Putamen (tissue), 1 donor: ENCODE results near the gene CKS2.

ENCODE experiments used
- DNase-seq: peaks from one replicate; pipeline ENCODE4 v3.0.0-alpha.2; 2016; ENCODE audit warnings: low spot score

The CKS2 gene

GRCh38 chr9:89350988-89351557 lies 40.1 kb downstream of the CKS2 start:
- no peak for DNase-seq

GRCh38 chr9:89351584-89352300 lies 40.7 kb downstream of the CKS2 start:
- DNase-seq, result no peak

DNA sequence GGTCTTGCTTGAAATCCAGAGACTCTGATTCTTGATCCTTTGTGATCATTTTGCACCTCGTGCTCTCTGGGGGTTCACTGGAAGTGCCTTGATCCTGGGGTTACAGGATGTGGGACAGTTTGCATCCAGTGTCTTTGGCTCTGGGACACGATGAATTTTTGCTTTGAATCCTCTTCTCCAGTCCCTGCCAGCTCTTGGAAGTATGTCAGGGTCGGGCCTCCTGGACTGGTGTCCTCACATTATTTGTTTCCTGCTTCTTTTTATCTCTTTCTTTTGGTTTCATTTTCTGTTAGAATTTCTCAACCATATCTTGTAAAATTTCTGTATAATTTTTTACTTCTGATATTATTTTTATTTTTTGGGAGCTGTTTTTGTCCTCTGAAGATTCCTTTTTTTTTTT lies 41.5 kb downstream of the CKS2 start:
- DNase-seq, result no peak

DNA sequence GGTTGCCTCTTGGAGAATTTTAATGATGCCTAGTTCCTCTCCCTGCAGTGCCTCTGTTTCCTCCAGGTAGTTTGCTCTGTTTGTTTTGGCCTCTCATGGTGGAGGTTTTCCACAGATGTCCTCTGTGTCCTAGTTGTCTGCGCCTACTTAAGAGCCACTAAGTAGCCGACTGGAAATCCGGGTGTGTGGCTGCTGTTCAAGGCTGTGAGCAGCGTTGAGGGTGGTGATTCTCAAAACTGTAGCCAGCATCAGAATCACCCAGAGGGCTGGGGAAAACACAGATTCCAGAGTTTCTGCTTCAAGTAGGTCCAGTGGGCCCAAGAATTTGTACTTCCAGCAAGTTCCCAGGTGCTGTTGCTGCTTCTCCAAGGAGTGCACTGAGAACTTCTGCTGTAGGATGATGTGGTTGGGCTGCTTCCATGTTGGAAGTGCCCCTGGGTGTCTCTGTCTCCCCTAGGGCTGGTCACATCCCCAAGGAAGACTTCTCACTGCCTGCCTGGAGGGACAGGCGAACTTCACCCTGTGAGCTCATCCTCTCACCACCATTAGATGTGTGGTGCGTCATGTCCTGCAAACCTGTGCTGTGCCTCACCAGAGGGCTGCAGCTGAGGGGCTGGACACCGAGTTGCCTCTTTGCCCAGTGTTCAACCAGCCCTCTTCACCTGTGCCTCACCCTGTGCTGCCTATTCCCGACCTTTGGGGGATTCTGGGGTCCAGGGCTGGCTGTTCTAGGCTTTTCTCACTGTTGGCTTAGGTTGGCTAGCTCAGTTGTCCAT lies 42.1 kb downstream of the CKS2 start:
- DNase-seq, result no peak

DNA sequence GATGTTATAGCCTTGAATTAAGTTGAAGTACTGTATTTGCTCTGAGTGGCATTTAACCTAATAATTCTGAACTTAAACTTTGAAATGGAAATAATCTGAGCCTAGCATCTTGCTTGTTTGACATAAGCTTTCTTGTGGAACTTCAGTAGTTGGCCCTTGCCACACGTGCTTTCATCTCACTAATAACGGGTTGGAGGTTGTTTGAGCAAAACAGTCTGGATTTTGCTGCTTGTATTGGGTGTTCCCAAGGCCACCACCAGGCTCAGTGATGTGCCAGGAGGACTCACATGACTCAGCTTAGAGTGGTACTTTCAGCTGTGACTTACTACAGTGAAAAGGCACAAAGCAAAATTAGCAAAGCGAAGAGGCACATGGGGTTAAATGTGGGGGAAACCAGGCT lies 43.0 kb downstream of the CKS2 start:
- DNase-seq, result no peak

DNA sequence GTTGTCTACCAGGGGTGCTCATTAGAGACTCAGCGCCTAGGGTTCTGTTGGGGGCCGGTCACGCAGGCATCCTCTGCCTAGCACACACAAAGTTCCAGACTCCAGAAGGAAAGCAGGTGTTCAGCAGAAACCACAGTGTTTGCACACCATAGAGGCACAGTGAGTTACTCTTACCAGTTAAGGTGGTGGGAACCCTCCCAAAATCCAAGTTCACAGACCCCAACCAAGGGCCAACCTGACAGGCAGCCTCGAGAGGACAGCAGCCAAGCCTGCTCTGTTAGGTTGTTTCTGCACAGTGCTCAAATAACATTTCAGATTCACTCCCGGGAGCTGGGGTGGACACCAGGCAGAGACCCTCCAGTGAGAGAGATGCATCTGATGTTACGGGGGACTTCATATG lies 43.5 kb downstream of the CKS2 start:
- no peak for DNase-seq

DNA sequence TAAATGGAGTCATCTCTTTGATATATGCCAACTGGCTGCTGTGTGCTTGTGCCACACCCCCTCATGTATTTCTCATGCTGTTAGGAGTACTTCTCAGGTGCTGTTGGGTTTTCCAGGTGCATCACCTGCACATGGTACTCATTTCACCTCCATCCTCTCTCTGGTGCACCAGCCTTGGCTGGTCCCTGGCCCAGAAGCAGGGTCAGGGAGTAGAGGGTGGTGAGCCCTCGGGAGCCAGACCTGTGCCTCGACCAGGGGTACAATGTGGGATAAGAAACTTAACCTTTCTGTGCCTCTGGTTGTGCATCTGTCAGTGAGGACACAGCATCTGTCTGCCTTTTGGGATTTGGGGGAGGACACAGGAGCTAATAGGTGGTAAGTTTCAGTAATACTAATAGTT lies 45.8 kb downstream of the CKS2 start:
- DNase-seq, result no peak

GRCh38 chr9:89357331-89358197 lies 46.6 kb downstream of the CKS2 start:
- DNase-seq, result no peak

DNA sequence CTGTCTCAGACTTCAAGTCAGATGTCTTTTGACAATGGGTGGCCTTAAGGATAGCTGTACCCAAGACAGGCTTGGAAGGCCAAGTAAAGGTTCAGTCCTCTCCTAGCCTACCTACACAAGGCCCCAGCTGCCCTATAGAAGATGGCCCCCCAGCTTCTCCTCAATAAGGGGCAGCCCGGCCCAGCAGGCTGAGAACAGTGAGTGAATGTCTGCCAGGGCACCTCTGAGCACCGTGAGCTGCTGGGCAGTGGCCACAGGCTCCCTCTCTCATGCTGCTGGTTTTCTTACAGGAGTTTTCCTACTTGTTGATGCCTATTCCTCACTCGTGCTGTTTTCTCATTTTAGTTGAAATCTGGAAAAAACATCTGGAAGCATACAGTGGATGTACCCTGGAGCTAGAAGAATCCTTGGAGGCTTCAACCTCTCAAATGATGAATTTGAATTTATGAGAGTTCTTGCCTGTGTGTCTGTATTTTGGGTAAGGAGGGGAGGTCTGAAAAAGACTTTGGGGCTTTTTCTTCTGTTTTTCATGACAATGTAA lies 47.5 kb downstream of the CKS2 start:
- DNase-seq, result no peak

DNA sequence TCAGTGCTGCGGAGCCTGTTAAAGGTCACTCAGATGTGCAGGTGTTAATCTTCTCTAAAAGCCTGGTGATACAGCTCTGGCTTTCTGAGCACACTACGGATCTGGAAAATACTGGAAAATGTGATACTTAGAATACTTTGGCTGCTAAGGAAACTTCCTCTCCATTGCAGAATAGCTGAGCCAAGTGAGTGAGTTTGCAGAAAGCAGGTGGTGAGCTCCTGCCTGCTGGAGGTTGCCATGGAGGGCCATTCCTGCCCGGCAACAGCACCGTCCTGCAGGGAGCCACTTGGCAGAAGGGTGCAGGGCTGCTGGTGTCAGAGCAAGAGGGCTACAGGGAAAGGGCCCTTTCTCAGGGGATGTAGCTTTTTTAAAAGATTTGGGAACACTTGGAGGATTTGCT lies 48.0 kb downstream of the CKS2 start:
- DNase-seq, result peak; percentile 31

DNA sequence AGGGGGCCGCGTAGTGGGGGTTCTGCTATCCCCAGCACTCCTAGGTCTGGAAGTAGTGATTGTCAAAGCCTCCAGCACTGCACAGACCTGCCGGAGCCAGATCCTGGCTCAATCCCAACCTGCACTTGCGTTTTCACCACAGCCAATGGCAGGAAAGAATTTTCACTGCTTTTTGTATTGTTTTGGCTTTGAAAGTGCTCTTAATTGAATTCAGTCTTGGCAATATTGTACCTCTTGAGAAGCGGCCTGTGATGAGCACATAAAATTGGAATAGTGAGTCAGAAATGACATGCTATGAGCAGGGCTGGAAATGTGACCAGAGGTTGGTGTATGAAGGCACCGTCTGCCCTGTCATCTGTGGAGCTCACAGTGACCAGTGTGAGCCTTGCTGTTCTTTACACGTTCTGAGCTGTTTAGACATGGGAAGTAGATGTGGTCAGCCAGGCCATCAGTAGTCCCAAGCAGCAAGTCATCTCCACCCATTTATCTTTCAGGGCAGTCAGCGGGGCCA lies 48.8 kb downstream of the CKS2 start:
- DNase-seq, result no peak

- no peak for DNase-seq
These were observed 49.5 kb downstream of the CKS2 start for GRCh38 chr9:89360465-89360864.

- no peak for DNase-seq
These were observed 50.0 kb downstream of the CKS2 start for GRCh38 chr9:89361031-89361430.

GRCh38 chr9:89361816-89362646 lies 51.0 kb downstream of the CKS2 start:
- DNase-seq, result no peak

DNA sequence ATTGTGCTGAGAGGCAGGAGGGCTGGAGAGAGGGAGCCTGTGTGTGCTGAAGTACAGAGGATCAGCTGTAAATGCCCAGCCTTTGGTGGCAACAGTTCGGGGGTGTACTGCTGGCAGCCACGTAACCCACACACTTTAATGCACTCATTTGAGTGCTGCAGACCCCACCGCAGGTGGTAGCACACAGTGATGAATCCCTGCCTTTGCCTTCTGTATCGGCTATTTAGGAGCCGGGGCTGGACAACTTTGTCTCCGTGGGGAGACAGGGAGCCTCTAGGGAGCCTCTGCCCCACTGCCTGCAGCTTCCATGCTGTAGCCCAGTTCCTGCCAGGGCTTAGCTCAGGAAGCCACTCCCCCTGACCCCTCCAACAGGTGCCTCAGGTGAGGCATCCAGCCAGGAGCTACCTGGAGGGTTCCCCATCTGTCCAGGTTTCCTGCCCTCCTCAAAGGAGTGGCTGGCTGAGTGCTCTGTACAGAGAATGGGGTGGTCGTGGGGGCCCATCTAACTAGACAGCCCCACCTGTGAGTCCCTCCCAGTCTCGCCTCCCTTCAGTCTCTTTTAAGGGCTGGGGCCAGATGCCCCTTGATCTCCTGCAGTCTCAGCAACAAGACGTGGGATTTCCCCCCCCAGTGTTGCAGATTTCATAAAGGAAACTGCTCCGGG lies 51.8 kb downstream of the CKS2 start:
- DNase-seq, result no peak

GRCh38 chr9:89363311-89363670 lies 52.3 kb downstream of the CKS2 start:
- DNase-seq, result no peak

DNA sequence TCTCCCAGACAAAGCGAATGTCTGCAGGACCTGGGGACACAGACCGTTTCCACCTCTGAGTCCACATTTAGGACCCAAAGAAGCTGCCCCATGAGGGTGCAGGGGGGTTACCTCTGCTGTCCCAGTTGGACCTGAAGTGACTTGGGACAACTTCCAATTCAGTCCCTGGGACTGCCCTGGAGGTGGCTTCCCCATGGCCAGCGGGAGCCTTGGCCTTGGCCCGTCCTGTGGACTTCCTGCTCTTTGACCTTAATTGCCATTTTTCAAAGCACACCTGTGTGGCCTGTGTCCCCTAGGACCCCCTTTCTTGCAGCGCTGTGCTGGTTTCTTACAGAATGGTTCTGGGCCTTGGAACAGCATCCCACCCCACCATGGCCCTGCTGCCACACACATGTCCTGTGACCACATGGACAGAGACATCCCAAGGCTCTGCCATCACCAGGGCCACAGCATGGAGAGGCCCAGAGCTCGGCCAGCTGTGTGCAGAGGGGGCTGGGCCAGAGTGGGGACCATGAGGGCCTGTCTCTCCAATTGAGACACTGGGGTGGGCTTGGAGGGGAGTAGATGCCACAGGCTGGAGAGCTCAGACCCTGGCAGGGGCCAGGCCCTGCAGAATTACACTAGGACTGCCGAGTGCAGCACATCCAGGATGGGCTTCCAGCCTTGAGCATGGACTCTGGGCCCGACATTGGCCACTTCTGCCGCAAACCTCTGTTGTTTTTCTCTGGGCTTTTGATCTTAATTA lies 53.1 kb downstream of the CKS2 start:
- no peak for DNase-seq

DNA sequence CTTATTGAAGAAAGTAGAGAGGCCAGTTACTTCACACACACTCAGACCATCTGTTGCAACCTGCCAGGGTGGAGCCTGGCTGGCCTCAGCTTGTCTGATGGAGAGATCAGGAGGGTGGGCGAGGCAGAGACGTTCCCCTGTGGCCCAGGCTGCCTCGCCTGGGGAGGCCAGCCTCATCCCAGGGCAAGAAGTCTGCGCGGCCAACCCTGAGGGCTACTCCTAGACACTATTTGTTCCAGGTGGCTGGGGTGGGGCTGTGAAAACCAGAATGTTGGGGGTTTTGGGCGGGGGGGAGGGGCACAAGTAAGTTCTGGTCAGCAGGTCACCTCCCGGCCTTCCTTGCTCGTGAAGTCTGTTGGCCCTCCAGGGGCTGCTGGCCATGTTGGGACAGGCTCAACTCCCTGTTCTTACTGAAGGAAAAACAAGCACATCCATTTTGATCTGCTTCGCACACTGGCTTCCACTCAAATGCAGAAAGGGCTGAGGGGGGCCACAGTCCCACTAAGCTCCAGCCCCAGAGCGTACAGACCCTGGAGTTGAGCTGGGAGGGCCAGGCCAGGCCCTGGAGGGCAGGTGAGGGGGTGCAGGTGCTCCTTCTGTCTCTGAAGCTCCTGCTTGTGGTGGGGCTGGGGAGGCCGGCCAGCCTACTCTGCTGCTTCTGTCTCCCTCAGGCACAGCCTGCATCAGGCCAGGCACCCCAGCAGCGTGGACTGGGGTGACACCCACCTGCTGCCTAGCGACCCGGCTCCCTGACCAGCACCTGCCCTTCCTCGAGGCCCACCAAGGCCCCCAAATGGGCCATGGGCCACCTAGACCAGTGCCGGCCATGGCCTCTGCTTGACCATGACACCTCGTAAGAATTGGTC lies 53.9 kb downstream of the CKS2 start:
- no peak for DNase-seq

DNA sequence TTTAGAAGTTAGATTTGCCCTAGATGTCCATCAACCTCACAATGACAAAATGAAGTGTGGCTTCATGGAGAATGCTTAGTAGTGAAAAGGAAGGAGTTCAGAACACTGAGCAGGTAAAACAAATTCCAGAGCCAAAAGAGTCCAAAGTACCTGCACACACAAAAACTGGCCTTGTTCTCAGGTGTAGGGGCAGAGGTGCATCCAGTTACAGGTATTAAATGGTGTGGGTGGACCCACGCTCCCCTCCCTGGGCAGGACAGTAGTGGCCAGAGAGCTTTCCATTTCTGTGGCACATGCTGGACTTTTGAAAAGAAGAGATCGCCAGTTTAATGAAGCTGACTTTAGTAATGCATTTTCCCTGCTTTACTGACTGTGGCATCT lies 54.5 kb downstream of the CKS2 start:
- DNase-seq, result no peak
